Measurements from ENCODE around the gene APBA2.

APBA2 gene

DNA sequence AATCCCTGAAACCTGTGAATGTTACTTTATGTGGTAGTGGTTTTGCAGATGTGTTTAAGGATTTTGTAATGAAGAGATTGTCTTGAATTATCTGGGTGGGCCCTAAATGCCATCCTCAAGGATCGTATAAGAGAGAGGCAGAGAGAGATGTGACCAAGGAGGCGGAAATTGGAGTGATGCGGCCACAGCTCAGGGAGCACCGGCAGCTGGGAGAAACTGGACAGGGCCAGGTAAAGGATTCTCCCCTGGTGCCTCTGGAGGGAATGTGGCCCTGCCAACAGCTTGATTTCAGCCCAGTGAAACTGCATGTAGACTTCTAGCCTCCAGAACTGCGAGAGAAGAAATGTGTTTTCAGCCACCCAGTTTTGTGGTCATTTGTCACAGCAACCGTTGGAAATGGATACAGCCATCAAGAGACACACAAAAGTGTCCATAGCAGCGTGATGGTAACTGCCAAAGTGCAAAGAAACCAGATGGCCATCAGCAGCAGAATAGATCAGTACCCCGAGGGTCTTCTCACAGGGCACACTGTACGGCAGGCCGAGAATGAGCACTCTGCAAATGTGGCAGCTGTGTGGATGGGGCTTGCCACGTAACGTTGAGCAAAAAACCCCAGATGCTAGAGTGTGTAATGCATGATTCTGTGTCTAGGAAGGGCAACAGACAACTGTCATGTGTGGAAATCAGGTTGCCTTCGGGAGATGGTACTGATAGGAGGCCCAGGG is 12.2 kb downstream of the APBA2 start:
- DNase-seq: no peak

DNA sequence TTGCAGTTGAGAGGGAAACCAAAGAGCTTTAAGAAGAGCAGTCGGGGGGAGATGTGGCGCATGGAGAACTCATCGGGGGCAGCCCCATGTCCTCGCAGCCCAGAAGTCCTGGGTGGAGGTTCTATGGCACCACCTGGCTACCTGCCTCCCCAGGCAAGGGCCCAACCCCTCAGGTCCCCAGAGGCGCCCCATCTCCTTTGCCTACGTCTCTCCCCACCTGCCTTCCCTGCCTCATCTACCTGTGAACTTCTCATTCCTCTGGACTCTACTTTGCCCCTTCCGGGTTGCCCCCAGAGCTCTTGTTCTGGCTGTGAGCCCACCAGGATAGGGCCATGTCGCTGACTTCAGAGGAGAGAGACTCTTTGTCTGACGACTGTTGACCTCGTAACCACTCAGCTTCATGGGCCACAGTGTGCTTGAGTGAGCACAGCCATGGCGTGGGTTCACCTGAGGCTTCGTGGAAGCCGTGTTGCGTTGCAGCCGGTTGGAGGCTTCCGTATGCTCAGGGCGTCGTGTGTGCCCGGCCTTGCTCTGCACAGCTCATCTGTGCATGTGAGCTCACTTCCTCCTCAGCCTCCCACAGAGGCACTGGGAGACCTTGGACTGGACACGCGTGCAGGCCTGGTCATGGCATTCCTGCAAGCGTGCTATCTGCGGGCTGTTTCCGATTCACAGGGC is 13.4 kb downstream of the APBA2 start:
- DNase-seq: no peak

DNA sequence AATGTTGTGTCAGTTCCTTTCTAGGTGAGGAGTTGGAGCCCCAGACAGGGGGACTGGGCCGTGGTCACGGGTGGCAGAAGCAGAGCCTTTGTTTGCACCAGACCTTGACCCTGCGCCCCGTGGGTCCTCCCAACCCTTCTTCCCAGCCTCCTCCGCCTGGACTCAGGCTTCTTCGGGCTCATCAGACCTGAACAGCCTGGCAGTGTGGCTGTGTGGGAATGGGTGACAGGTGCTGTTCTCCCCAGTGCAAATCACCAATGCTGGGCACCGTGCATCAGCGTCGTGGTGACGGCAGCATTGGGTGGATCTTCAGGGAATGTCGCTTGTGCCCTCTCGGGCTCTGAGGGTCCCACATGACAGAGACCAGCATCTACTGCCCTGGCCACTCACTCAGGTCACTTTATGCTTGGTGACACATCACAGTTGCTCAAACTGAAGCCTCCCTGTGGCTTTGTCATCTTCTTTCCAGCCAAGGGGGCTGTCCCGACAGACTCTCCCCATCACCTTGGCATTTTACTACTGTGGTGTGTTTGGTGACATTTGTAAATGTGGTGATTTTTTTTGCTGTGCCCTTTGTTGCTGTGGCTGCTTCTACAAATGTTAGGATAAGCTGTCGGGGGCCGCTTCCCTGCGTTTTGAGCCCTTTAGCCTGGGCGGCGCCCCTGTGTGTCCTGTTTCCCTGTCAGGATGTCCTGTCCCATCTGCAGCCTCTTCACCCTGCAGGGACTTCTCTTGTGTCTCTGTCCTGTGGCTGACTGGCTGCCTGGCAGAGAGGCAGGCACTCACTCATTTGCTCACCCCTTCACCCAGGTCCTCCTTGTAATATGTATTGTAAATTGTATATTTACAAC is 14.5 kb downstream of the APBA2 start:
- DNase-seq: no peak

DNA sequence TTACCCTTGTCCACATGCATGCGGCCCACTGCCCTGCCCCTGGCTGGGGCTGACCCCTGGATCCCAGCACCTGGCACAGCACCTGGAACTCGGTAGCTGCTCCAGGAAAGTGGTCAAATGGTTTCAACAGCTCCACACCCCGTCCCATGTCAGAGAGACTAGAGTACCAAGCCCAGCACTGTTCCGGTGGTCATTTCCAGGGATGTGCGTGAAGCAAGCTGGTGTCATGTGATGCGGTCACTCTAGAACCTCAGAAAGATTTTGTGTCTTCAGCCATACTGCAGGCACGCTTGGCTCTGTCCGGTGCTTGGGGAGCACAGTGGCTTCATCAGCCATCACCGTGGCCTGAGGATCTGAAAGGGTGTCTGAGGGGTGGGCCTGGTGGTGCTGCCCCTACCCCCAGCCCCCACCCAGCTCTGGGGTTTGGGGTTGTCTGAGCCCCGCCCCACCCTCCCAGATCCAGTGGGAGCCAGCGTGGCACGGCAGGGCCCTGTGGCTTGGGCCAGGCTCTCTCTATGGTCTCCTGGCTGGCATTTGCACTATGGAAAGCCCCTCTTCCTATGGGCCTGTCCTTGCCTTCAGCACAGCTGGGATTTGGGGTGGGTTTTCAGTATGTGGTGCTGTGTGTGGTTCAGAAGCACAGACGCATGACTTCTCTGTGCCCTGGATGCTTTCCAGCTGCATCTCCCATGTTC is 15.3 kb downstream of the APBA2 start:
- no peak for DNase-seq

DNA sequence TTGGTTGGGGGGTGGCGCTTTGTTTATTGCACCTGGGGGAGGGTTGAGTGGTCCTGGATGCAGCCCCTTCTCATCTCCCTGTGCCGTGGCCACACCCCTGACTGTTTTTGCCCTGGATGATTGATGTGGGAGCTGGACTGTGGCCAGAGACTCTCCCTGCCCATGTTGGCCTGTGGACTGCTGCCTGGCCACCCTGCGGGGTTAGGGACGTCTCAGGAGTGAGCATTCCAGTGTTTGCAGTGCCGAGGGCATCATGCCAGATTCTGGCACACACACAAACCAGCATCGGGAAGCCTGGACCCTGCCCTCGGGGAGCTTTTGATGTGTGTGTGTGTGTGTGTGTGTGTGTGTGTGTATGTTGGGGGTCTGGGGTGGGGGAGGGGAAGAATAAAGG is 15.8 kb downstream of the APBA2 start:
- DNase-seq: no peak

DNA sequence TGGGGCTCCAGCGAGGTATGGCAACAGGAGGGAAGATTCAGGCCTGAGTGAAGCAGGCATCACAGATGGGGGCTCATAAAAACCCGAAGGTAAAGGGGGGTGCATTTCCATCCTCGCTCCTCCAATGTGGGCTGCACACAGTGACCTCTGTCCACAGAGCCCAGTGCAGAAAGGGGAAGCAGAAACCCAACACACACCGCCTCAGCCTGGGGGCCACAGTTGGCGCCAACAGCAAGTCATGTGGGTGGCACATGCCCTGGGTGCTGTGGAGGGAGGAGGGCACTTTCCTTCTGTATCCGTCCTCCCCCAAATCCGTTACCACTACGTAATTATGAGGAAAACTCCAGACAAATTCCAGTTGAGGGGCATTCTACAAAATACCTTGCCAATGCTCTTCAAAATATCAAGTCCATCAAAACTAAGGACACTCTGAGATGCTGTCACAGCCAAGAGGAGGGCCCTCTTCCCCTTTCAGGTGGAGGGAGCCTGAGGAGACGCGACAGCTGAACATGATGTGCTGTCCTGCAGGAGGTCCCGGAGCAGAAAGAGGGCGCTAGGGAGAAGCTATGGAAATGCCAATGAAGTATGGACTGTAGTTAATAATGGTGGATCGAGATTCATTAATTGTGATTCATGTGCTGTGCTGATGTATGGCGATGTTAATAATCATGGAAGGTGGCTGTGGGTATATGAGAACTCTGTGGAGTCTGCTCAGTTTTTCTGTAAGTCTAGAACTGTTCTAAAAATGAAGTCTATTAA is 16.4 kb downstream of the APBA2 start:
- no peak for DNase-seq

DNA sequence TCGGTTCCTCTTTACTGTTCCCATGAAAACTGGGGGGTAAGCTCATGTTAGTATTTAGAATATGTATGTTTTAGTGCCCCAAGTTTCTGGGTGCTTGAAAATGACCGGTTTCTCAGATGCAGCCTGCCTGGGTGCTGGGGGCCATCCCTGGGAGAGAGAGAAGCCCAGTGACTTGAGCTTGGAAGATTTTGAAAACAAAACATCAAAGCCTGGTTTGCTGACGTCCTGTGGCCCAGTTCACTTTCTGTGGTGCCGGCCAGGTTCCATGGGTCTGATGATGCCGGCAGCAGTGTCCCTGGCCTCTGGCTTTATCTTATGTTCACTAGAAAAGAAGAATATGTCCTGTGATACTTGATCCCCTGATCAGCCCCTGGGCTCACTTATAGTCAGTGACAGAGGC is 17.1 kb downstream of the APBA2 start:
- DNase-seq: no peak

DNA sequence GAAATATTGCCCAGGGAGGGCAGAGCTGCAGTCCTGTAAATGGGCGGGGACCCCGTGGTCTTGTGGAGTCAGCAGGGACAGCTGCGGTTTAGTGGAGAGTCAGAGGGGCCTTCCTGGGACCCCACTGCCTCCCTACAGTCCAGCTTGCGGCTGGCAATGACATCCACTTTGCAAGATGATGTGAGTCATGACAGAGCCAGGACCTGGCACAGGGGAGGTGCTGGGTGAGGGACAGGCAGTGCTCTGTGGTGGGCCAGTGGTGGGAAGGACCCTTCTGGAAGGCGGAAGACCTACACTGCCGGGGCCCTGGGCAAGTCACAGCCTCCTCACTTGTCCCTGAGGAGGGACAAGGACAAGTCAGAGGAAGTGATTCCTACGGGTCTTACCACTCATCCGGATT is 17.8 kb downstream of the APBA2 start:
- no peak for DNase-seq

DNA sequence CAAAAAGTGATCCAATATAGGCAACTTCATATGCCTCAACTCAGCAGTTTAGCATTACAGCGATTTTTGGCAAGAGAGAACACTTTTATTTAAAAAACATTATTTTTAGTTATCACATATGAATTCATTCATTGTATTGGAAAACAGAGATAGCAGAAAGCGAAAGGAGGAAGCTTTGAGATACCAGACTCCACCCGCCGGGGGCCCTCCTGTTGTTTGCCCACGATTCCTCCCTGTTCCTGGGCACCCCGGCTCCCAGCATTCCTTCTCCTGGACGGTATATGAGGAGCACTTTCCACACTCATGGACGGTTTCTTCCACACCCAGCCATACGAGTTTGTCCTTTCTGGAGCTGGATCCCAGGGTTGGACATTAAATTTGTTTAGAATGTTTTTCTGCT is 18.2 kb downstream of the APBA2 start:
- no peak for DNase-seq

DNA sequence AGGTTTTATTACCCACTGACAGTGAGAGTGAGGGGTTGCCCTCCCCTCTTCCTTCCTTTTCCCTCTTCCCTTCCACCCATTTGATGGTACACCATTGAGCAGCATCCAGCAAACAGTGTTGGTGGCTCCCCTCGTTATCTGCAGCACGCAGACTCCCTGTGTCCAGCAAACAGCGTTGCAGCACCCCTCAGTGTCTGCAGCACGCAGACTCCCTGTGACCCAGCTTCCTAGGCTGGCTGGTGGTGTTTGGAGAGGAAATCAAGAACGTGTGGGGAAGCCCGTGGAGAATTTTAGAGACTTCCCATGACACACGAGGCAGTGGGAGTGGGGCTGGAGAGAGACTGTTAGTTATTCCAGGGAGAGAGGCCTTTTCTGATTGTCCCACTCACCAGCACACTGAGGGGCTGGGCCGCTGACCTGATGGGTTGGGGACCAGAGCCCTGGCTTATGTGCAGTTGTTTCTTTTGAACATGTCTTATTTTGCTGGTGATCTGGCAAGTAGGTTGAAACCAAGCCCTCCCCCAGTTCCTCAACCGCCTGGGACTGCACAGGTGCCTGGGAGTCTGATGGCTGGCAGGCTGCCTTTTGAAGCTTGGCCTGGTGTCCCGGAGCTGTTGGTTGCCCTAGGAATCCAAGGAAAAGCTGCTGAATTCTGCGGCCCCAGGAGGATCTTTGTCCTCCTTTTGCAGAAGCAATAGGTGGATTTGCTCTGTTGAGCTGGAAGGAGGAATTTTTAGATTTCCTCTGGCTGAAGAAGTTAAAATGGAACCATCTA is 19.0 kb downstream of the APBA2 start:
- DNase-seq: no peak

DNA sequence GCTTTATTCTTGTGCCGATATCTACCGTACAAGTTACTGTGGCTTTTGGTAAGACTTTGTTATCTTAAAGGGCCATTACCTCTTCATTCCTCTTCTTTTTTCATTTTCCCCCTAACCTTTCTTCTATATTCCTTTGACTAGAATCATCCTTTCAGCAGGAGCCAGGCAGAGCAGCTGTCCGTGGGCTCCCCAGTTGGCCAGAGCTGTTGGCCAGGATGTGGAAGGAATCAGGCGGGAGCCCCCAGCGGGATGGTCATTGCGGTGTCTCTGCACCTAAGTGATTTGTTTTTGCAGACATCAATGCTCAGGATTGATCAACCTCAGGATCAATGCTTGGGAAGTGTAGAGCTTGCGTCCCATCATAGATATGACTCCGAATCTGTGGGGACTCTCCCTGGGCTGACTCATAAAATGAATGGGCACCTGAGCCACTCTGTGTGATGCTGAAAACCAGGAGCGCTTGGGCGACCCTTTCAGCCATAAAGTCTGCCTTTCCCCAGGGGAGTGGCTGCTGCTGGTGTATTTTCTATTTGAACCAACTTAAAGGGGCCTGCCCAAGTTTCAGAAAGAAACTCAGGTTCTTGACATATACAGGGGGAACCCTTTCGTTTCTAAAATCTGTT is 21.7 kb downstream of the APBA2 start:
- no peak for DNase-seq

DNA sequence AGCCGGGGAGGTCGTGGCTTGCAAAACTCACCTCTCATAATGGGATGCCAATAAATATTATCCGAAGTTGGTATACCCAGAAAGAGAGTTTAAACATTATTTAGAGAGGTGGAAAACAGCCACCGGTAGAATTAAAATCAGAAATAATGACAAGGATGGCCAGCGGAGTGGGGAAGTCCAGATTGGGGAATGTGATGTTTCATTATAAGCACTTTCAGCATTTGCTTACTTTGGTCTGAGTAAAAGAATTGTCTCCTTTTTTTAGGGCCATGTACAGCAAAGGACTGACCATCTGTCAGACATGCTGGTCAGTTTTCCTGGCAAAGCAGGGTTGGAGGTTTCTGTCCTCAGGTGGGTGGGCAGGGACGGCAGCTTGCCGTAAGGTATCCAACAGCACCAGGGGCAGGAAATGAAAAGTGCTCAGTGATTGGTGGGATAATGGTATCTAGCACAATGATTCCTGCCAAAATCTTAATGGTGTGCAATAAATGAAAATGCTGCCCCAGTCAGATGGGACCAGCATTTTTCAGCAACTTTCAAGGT is 24.3 kb downstream of the APBA2 start:
- DNase-seq: no peak

DNA sequence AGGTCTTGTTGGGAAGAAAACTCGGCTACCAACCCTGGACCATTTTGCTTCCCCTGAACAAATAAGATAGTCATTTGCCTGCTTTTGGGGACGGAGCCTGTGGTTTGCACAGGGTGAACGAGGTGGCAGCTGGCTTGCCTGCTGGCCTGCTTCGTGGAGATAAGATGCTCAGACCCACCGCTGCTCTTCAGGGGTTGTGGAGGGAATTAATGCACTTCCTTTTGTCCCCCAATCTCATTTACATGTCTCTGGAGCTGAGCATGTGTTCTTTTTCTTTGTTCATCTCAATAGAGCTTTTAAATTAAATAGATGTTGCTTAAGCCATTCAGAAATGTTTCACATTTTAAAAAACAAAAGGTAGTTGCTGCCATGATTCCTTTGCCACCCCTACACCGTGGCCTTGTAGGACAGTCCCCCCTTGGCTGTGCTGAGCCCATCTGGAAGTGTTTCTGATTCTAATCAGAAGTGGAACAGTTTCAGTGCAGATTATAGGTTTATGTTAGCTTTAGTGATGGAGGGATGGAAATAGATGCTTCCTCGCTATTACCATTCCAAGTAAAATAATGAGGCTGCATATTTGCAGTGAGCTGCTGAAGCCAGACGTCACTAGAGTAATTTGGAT is 25.6 kb downstream of the APBA2 start:
- DNase-seq: no peak

DNA sequence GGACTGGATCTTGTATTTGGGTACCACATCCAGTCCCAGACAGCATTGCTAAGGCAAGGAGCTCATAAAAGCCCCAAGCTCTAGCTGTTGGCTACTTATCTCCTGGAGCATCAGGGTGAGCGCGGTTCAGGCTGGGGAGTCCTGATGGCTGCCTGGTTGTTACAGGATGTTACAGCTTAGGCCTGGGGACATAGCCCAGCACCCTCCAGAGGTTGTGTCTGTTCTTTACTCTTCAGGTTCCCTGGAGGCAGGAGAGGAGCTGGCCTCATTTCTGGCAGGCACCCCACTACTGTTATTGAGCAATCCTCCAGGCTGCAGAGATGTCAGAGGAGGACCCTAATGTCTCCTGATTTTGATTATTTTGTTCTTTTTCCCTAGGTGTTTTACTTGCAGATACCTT is 26.6 kb downstream of the APBA2 start:
- no peak for DNase-seq

DNA sequence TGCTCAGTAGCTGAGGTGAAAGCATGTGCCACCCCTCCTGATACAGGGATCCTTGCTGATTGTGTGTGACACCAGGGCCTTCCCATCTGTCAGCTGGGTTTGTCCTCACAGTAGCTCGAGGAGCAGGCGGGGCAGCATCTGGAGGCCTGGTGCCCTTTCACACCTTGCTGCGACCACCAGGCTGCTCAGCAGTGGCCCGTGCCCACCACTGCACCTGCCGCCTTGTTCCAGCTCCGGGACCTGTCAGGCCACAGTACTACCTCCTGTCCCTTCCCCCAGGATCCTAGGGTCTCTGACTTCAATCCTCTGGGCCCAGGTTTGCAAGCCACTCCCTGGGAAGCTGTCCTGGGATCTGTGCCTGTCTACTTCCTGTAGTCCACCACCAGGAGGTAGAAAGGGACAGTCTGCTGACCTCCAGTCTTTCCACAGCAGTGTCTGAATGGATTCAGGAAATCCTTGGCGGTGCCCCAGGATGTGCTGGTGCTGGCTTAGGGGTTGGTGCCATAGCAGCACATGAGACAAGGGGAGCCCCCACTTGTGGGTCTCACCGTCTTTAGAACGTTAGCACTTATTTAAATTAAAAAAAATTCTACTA is 27.5 kb downstream of the APBA2 start:
- DNase-seq: no peak

DNA sequence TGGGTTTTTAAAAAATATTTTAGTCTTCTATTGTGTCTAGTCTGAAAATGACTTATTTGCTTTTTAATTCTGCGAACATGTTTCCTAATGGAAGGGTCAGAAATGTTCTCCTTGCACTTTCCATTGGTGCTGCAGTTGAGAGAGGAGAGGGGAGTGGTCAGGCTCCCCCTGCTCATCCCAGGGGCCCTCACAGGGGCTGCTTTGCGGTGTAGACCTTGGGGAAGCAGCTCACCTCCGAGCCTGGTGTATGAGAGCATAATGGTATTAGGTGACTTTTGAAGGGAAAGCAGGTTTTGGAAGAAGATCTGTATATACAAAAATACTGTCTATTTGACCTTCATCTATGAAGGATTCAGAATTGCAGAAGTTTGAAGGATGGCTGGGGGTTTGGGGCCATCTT is 28.3 kb downstream of the APBA2 start:
- no peak for DNase-seq

DNA sequence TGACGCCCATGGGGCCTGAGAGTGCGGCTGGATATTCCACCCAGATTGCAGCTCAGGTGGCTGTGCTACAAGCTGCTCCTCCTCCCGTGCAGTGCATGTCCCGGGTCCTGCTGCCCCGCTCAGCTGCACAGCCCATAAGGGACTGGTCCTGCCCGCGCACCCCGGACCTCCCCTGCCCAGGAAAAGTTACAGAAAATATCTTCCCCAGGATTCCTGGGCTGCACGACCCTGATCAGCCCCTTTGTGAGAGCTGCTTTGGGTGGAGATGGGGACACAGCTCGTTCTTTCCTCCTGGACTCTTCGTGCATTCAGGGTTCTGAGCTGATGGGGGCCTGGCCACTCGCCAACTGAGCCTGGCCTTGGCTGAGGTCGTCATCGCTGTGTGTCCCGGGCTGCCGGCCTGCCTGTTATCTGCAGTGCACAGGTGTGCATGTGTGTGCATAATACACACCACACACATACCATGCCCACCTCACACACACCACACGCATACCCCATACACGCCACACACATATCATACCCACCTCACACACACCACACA is 28.8 kb downstream of the APBA2 start:
- no peak for DNase-seq

DNA sequence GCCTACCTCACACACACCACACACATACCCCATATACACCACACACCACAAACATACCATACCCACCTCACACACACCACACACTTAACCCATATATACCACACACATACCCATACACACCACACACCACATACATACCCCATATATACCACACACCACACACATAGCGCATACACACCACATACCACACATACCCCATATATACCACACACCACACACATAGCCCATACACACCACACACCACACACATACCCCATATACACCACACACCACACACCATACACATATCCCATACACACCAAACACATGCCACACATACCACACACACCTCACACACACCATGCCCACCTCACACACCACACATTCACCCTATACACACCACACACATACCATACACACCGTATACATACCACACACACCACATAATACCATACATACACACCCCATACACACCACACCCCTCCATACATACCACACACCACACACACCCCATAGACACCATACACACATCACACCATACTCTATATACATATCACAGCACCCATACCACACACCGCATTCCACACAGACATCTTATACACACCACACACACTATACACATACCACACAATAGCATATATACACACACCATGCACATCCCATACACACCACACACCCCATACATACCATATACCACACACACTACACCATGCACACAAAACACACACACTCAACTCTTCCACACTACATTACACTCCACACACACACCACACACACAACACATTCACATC is 29.5 kb downstream of the APBA2 start:
- DNase-seq: no peak

DNA sequence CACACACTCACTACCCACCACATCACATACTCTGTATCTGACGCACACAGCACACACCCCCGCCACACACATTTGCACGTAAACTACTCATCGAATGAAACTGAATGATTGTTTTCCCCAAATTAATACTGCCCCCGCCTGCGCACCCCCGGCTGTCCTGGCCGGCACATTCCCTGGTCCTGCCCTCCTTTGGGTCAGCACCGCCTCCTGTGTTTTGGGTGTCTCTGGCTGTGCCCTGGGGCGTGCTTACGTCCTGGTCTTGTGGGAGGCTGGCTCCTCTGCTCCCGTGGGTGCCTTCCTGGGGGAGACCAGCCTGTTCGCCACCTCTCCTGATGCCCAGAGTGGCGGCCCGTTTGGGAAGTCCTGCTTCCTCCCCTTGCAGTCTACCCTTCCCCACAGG is 30.2 kb downstream of the APBA2 start:
- no peak for DNase-seq

Data from NCI-H146 (cell line).